Aorta (tissue), 5 donors: ENCODE measurements around the gene PTPRN2. TPM values are rescaled to one million over a fixed set of nuclear protein-coding genes. Genes with fewer than 3 reads are reported as not detected.

Experiments used
- ATAC-seq: fragments of 200-7000 bp; cut with Tn5 transposase; one replicate; pipeline ENCODE4 v1.9.1; 2022; ENCODE audit warnings: moderate library complexity; ENCODE audit not compliant: low FRiP score
- DNase-seq, 2 donors: peaks; one replicate each; pipeline ENCODE4 v3.0.0-alpha.2; 2020
- H3K27ac ChIP-seq, 2 donors: one replicate each; pipeline ENCODE4 v1.5.1; 2013; ENCODE audit warnings: low read length in 2 of 2, mild to moderate bottlenecking in 2 of 2, moderate library complexity in 2 of 2, control low read depth in 1 of 2, inconsistent platforms in 1 of 2, low read depth in 1 of 2
- H3K27me3 ChIP-seq, 2 donors: one replicate each; pipeline ENCODE4 v1.6.1; 2013; ENCODE audit warnings: control low read depth in 1 of 2, low read length in 1 of 2, mild to moderate bottlenecking in 1 of 2, moderate library complexity in 1 of 2; ENCODE audit not compliant: insufficient read depth in 2 of 2, control insufficient read depth in 1 of 2
- H3K36me3 ChIP-seq, 2 donors: one replicate each; pipeline ENCODE4 v1.6.1; 2013; ENCODE audit warnings: control low read depth in 1 of 2, low read length in 1 of 2, mild to moderate bottlenecking in 1 of 2; ENCODE audit not compliant: insufficient read depth in 2 of 2, control insufficient read depth in 1 of 2
- H3K4me1 ChIP-seq, 2 donors: one replicate each; pipeline ENCODE4 v1.6.1; 2013; ENCODE audit warnings: low read length in 2 of 2, control low read depth in 1 of 2, mild to moderate bottlenecking in 1 of 2, moderate library complexity in 1 of 2; ENCODE audit not compliant: insufficient read depth in 2 of 2, control insufficient read depth in 1 of 2
- H3K4me3 ChIP-seq, 2 donors: one replicate each; pipeline ENCODE4 v1.5.1; 2013; ENCODE audit warnings: low read length in 2 of 2, control low read depth in 1 of 2, mild to moderate bottlenecking in 1 of 2
- H3K9me3 ChIP-seq: one replicate; pipeline ENCODE4 v1.6.1; 2013; ENCODE audit warnings: mild to moderate bottlenecking, low read length; ENCODE audit not compliant: control insufficient read depth
- WGBS, 2 donors: extraction: QIAGEN DNeasy Blood & Tissue Kit; methylation state at CpG; one replicate each; pipeline ENCODE4 v1.1.7; 2013; 5-methylcytosine and 5-hydroxymethylcytosine counted together
- intact Hi-C, 2 donors: fragments of 100-400 bp; cut with DNase I; formaldehyde crosslinking; loops; one replicate each; pipeline versions ENCODE4 v1.14.2 to v1.15.0; 2022
- polyA plus RNA-seq, 2 donors: library from polyadenylated mRNA; stranded (reverse); fragments of 200-250 nt; gene quantifications; one replicate each; pipeline ENCODE4 v1.2.3, GENCODE V29; 2013
- total RNA-seq, 2 donors: library from RNA; stranded (reverse); fragmentation: NEBNext Ultra II Directional; extraction: Animal tissue kit (Norgen Biotek cat#: 25700); gene quantifications; one replicate each; pipeline ENCODE4 v1.2.1, GENCODE V29; 2021
- donor health status: healthy with polysubstance abuse.
- donor health status: Bipolar disorder and iron deficiency.
- donor health status: DM: no; HTN: no; CAD: no.
- donor health status: DM: no; HTN: no; CAD: no.
- donor health status: DM: yes; HTN: yes; CAD: no.

Gene PTPRN2
- total and polyA plus RNA-seq, 4 donors, result 0.67 to 3.3 (median 1.4) TPM

DNA sequence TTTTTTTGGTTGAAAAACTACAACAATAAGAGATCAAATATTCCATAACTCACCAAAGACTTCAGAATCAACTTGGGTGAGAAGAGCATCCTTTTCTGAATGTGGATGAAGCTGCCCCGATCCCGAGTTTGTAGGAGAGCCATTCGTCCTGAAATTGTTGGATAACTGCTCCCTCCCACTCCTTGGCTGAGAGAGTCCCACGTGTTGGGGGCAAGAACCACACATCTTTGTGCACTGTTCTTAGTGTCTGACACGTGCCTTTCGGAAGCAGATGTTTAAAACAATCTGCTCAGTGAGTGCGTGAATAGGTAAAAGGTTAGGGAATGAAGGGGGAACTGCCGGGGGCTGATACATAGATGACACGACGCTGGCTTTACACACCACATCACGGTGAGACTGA, 575.7 kb downstream of the PTPRN2 start:
- Histone ChIP-seq H3K27me3 (no peaks in the 10 kb centered on the region), H3K36me3 (no peaks in the 10 kb centered on the region), H3K4me3 (no peak overlapping the region), H3K9me3 (no peaks in the 10 kb centered on the region), H3K4me1 (no peaks in the 10 kb centered on the region), H3K27ac (no peak overlapping the region)
- ATAC-seq, result no peak
- DNase-seq, result peak in 1 of 2 donors; percentile 14
- 70 to 78% methylated on average over 11 of the region's 11 CpGs for WGBS, 2 donors
- intact Hi-C loops, result no loop called here

GRCh38 chr7:158010961-158011693, 576.5 kb downstream of the PTPRN2 start:
- DNase-seq (peak in 1 of 2 donors; percentile 5), ATAC-seq (no peak)
- H3K27ac ChIP-seq, result no peak overlapping the region
- no peaks in the 10 kb centered on the region for H3K36me3 ChIP-seq
- no peaks in the 10 kb centered on the region for H3K9me3 ChIP-seq
- intact Hi-C loops, result no loop called here
- 51 to 52% methylated on average over 11 of the region's 11 CpGs for WGBS, 2 donors
- H3K27me3 ChIP-seq, result no peaks in the 10 kb centered on the region
- no peaks in the 10 kb centered on the region for H3K4me1 ChIP-seq
- H3K4me3 ChIP-seq, result no peak overlapping the region

DNA sequence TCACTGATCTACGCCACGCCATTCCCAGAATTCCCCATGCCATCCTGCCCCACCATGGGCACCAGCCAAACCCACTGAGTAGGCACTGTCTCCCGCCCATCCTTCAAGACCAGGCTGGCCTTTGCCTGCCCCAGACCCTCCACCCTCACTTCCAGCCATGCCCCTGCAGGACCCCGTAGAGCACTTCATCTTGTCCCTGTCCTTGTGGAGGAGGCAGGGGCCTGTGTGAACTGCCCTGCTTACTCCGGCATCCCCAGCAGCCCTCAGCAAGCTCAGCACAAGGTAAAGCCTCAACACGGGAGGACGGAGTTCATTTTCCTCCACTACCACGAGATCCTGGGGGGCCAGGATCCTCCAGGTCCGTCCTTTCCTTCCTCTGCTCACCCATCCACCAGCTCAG, 577.7 kb downstream of the PTPRN2 start:
- WGBS, 2 donors, result 48 to 61% methylated on average over 9 of the region's 9 CpGs
- Histone ChIP-seq H3K9me3 (no peaks in the 10 kb centered on the region), H3K4me3 (no peak overlapping the region)

DNA sequence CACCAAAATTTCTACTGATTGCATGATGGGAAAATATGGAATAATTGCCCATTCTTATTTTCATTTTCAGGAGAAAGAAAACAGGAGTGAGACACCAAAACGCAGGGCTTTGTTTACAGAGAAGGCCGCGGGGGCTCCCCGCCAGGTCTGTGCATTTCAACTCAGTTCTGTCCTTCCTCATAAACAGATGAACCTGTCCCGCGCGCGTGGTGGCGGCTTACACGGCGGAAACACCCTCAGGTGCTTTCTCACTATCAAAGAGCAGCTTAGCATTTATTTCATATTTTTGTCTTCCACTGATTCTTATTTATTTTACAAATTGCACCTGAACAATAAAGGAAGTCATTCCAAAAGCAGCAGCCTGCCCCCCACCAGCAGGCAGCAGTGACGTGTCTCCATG, 579.4 kb downstream of the PTPRN2 start:
- ATAC-seq, result no peak
- intact Hi-C loops, result loop anchor here in 1 of 2 donors (10.0 kb wide), 1 partner anchor 57 kb away; no protein-coding TSS in a partner anchor

More for the DNA sequence above, 577.7 kb downstream of the PTPRN2 start:
- Histone ChIP-seq H3K27ac (no peak overlapping the region), H3K4me1 (no peaks in the 10 kb centered on the region), H3K27me3 (no peaks in the 10 kb centered on the region), H3K36me3 (no peaks in the 10 kb centered on the region)
- DNase-seq (no peak), ATAC-seq (no peak)
- intact Hi-C loops, result loop anchor here in 1 of 2 donors (10.0 kb wide), 1 partner anchor 55 kb away; no protein-coding TSS in a partner anchor

GRCh38 chr7:158007697-158008257, 579.8 kb downstream of the PTPRN2 start:
- WGBS, 2 donors, result 75 to 79% methylated on average over 5 of the region's 5 CpGs
- no peaks in the 10 kb centered on the region for H3K9me3 ChIP-seq
- ATAC-seq, result no peak
- intact Hi-C loops, result loop anchor here in 1 of 2 donors (10.0 kb wide), 1 partner anchor 57 kb away; no protein-coding TSS in a partner anchor
- no peak overlapping the region for H3K27ac ChIP-seq
- H3K4me1 ChIP-seq, result no peaks in the 10 kb centered on the region
- no peak overlapping the region for H3K4me3 ChIP-seq
- no peaks in the 10 kb centered on the region for H3K27me3 ChIP-seq
- H3K36me3 ChIP-seq, result no peaks in the 10 kb centered on the region
- peak in 1 of 2 donors; percentile 26 for DNase-seq

More for the DNA sequence above, 579.4 kb downstream of the PTPRN2 start:
- Histone ChIP-seq H3K4me3 (no peak overlapping the region), H3K9me3 (no peaks in the 10 kb centered on the region), H3K4me1 (no peaks in the 10 kb centered on the region), H3K36me3 (no peaks in the 10 kb centered on the region), H3K27me3 (no peaks in the 10 kb centered on the region), H3K27ac (no peak overlapping the region)
- DNase-seq, result peak in 1 of 2 donors; percentile 5
- WGBS, 2 donors, result 72 to 76% methylated on average over 12 of the region's 12 CpGs

- intact Hi-C loops, result loop anchor here in 1 of 2 donors (10.0 kb wide), 1 partner anchor 58 kb away; no protein-coding TSS in a partner anchor
- DNase-seq (peak in 1 of 2 donors; percentile 65), ATAC-seq (no peak)
- Histone ChIP-seq H3K4me1 (no peaks in the 10 kb centered on the region), H3K36me3 (no peaks in the 10 kb centered on the region), H3K4me3 (no peak overlapping the region), H3K9me3 (no peaks in the 10 kb centered on the region), H3K27ac (no peak overlapping the region), H3K27me3 (no peaks in the 10 kb centered on the region)
- 87 to 89% methylated on average over 29 of the region's 29 CpGs for WGBS, 2 donors
Observed at GRCh38 chr7:158006841-158007696, 580.6 kb downstream of the PTPRN2 start.

DNA sequence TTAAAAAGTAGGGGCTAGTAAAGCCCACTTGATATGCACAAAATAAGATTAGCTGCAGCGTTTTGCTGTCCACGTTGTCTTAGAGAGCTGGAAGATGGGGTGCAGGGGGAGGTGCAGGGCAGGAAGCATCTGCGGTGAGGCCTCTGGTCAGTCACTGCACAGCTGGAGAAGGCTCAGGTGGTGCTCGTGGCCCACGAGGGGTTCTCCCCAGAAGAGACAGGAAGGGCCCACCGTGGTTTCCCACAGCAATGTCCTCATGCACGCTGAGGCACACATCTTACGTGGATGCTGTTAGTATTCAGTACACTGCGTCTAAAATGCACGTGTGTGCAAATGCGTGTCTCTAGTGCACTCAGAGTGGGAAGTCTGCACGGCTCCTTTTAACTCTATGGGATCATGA, 582.1 kb downstream of the PTPRN2 start:
- Histone ChIP-seq H3K4me1 (no peaks in the 10 kb centered on the region), H3K4me3 (no peak overlapping the region), H3K27me3 (no peaks in the 10 kb centered on the region), H3K27ac (no peak overlapping the region), H3K36me3 (no peaks in the 10 kb centered on the region), H3K9me3 (no peaks in the 10 kb centered on the region)
- WGBS, 2 donors, result 73 to 74% methylated on average over 12 of the region's 12 CpGs
- intact Hi-C loops, result loop anchor here in 1 of 2 donors (10.0 kb wide), 1 partner anchor 59 kb away; no protein-coding TSS in a partner anchor
- DNase-seq (no peak), ATAC-seq (no peak)

DNA sequence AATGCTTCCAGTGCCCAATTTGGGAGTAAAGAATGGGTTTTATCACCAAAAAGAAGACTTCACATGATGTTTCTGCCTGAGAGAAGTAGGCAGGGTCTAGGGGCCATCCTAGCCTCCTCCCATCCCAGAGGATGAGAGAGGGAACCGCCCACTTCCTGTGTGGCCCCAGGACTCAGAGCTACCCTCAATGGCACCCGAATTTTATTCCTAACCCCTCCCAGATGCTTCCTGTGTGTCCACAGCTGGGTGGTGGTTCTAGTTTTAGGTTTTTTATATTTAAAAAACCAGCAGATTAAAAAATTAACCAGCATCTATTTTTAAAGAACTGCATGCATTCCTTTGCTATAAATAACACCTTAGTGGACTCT, 583.5 kb downstream of the PTPRN2 start:
- ATAC-seq (no peak), DNase-seq (no peak)
- intact Hi-C loops, result loop anchor here in 1 of 2 donors (10.0 kb wide), 1 partner anchor 61 kb away; no protein-coding TSS in a partner anchor
- Histone ChIP-seq H3K4me1 (no peaks in the 10 kb centered on the region), H3K27ac (no peak overlapping the region), H3K27me3 (no peaks in the 10 kb centered on the region), H3K4me3 (no peak overlapping the region), H3K9me3 (no peaks in the 10 kb centered on the region), H3K36me3 (no peaks in the 10 kb centered on the region)
- 31 to 36% methylated on average over 2 of the region's 2 CpGs for WGBS, 2 donors
